ENCODE measurements around the gene CASZ1.

GRCh38 chr1:10644307-10645128 lies 151.9 kb downstream of the CASZ1 start:
- TF ChIP-seq MAX (IDR thresholded peaks at IDR 0.05) (no peak), RAD21 (IDR thresholded peaks at IDR 0.05; ENCODE audit: low read depth) (no peak), YY1 (IDR thresholded peaks at IDR 0.05; ENCODE audit: low read depth) (no peak), EP300 (IDR thresholded peaks at IDR 0.05; ENCODE audit: borderline replicate concordance) (no peak)

Measured in Ishikawa (cell line).